Measurements from ENCODE around the gene POTEI.
"Not testable (repeated sequence)": the region's sequence is repeated elsewhere in the genome, so short reads cannot be mapped to it uniquely, and the experiment has no call there.

The POTEI gene

GRCh38 chr2:130510807-130511746 is 1.9 kb upstream of the POTEI start:
- not testable (repeated sequence) for H3K4me3 ChIP-seq; DNase-seq (ENCODE audit: low spot score); H3K27ac ChIP-seq

GRCh38 chr2:130491073-130491472 is 18.1 kb downstream of the POTEI start:
- not testable (repeated sequence) for H3K4me3 ChIP-seq; H3K27ac ChIP-seq; DNase-seq (ENCODE audit: low spot score)

GRCh38 chr2:130455413-130455812 is 53.7 kb downstream of the POTEI start:
- not testable (repeated sequence) for H3K4me3 ChIP-seq; H3K27ac ChIP-seq; DNase-seq (ENCODE audit: low spot score)

- not testable (repeated sequence) for H3K4me3 ChIP-seq; DNase-seq (ENCODE audit: low spot score); H3K27ac ChIP-seq
These were observed 54.4 kb downstream of the POTEI start for GRCh38 chr2:130454712-130455083.

- not testable (repeated sequence) for H3K27ac ChIP-seq, H3K4me3 ChIP-seq
- peak; percentile 41 for DNase-seq (ENCODE audit: low spot score)
These were observed 55.0 kb downstream of the POTEI start for GRCh38 chr2:130453955-130454711.

- H3K27ac ChIP-seq; DNase-seq (ENCODE audit: low spot score): not testable (repeated sequence)
These were observed 56.2 kb downstream of the POTEI start for GRCh38 chr2:130452897-130453296.

GRCh38 chr2:130451823-130452222 is 57.3 kb downstream of the POTEI start:
- H3K4me3 ChIP-seq; H3K27ac ChIP-seq; DNase-seq (ENCODE audit: low spot score): not testable (repeated sequence)

More at GRCh38 chr2:130452897-130453296, 56.2 kb downstream of the POTEI start:
- not testable (repeated sequence) for H3K4me3 ChIP-seq

GRCh38 chr2:130451278-130451677 is 57.9 kb downstream of the POTEI start:
- not testable (repeated sequence) for H3K4me3 ChIP-seq; H3K27ac ChIP-seq; DNase-seq (ENCODE audit: low spot score)

- not testable (repeated sequence) for DNase-seq (ENCODE audit: low spot score); H3K27ac ChIP-seq; H3K4me3 ChIP-seq
These were observed 58.8 kb downstream of the POTEI start for GRCh38 chr2:130450366-130450765.

GRCh38 chr2:130427631-130428030 is 81.5 kb downstream of the POTEI start:
- not testable (repeated sequence) for H3K27ac ChIP-seq
- peak overlapping the region; percentile 71 for H3K4me3 ChIP-seq
- peak; percentile 74 for DNase-seq (ENCODE audit: low spot score)

GRCh38 chr2:130418845-130419244 is 90.3 kb downstream of the POTEI start:
- DNase-seq (ENCODE audit: low spot score); H3K4me3 ChIP-seq; H3K27ac ChIP-seq: not testable (repeated sequence)

GRCh38 chr2:130416693-130417092 is 92.4 kb downstream of the POTEI start:
- H3K27ac ChIP-seq; DNase-seq (ENCODE audit: low spot score); H3K4me3 ChIP-seq: not testable (repeated sequence)
